Mucosa of gallbladder (tissue), 1 donor: ENCODE data around the gene BBLN. TPM values are rescaled to one million over a fixed set of nuclear protein-coding genes. Genes with fewer than 3 reads are reported as not detected.

Experiments used
- DNase-seq: peaks from one replicate; pipeline ENCODE4 v3.0.0-alpha.2; 2020; ENCODE audit warnings: low spot score
- total RNA-seq: library from RNA; stranded (reverse); gene quantifications from one replicate; pipeline ENCODE4 v1.2.1, GENCODE V29; 2021
- donor health status: DM: no; HTN: no; CAD: no.

BBLN gene
- total RNA-seq, 1 donor from 2014 or later: 75.4 TPM

- DNase-seq: no peak
Measured at GRCh38 chr9:128162215-128163026, 2.4 kb downstream of the BBLN start.

GRCh38 chr9:128163027-128163515 is 3.0 kb downstream of the BBLN start:
- no peak for DNase-seq

- no peak for DNase-seq
Measured at GRCh38 chr9:128163523-128164306, 3.6 kb downstream of the BBLN start.

- DNase-seq: no peak
Measured at GRCh38 chr9:128164307-128164885, 4.3 kb downstream of the BBLN start.

GRCh38 chr9:128166169-128166568 is 6.1 kb downstream of the BBLN start:
- DNase-seq: no peak

GRCh38 chr9:128167209-128167608 is 7.1 kb downstream of the BBLN start:
- no peak for DNase-seq

GRCh38 chr9:128168731-128169308 is 8.8 kb downstream of the BBLN start:
- DNase-seq: no peak

- no peak for DNase-seq
Measured at GRCh38 chr9:128169492-128169891, 9.4 kb downstream of the BBLN start.

- DNase-seq: no peak
Measured at GRCh38 chr9:128169925-128170324, 9.9 kb downstream of the BBLN start.

GRCh38 chr9:128174062-128174461 is 14.0 kb downstream of the BBLN start:
- no peak for DNase-seq

- no peak for DNase-seq
Measured at GRCh38 chr9:128175102-128175563, 15.1 kb downstream of the BBLN start.

- DNase-seq: no peak
Measured at GRCh38 chr9:128175726-128176125, 15.7 kb downstream of the BBLN start.

- DNase-seq: no peak
Measured at GRCh38 chr9:128178806-128179431, 18.9 kb downstream of the BBLN start.

GRCh38 chr9:128180001-128180400 is 19.9 kb downstream of the BBLN start:
- no peak for DNase-seq

GRCh38 chr9:128180447-128180846 is 20.4 kb downstream of the BBLN start:
- no peak for DNase-seq

- DNase-seq: peak; percentile 53
Measured at GRCh38 chr9:128181480-128181879, 21.4 kb downstream of the BBLN start.

- no peak for DNase-seq
Measured at GRCh38 chr9:128182893-128183588, 23.0 kb downstream of the BBLN start.

GRCh38 chr9:128185979-128186965 is 26.2 kb downstream of the BBLN start:
- DNase-seq: no peak

- DNase-seq: no peak
Measured at GRCh38 chr9:128187361-128187760, 27.3 kb downstream of the BBLN start.

- DNase-seq: no peak
Measured at GRCh38 chr9:128188209-128188608, 28.1 kb downstream of the BBLN start.
